ENCODE data around the gene ANKDD1B.
"Not testable (repeated sequence)": the region's sequence is repeated elsewhere in the genome, so short reads cannot be mapped to it uniquely, and the experiment has no call there.

The ANKDD1B gene

DNA sequence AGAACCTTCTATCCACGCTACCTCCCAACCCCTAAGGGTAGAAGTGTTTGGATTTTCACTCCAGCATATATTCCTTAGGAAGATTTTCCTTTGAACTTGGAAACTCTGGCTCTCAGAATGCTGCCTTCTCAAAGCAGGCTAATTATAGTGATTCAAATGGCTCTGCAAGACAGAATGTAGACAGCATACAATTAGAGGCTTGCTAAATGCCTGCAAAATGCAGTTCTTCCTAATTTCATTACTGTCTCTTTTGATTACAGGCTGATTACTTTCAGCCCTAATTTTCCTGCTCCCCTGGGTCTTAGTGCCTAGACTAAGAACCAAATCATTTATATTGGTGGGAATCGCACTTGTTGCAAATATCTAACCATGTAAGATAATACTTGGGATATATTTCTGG lies 50.8 kb downstream of the ANKDD1B start:
- DNase-seq (ENCODE audit: low read depth): no peak

DNA sequence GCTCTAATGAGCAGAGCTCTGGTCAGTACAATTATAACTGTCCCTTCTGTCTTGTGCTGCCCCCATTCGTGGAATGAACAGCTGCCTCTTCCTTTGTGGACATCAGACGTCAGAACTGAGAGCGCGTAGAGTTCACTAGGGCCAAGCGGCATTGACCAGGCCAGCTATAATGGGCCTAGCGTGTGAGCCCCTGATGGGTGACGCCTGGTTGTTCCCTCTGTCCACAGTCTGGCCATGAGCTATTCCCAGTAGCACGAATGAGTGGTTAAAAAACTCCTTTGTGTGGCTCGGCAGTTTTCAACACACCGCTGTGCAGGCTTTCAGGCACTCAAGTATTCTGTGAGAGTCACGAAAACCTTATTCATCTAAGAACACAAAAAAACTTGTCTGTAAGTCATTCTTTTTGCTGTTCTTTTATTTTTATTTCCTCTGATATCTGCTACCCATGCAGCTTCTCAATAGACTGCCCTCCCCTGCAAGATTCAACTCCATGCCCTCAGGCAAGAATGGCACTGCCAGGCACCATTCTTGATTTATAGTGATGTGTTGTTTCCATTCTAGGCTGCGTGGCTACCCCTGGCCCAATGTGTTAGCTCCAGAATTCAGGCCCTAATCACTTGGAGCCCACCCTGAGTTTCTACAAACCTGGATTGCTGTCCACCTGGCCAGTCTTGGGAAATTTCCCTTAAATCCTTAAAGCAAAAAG lies 52.5 kb downstream of the ANKDD1B start:
- DNase-seq (ENCODE audit: low read depth): no peak

DNA sequence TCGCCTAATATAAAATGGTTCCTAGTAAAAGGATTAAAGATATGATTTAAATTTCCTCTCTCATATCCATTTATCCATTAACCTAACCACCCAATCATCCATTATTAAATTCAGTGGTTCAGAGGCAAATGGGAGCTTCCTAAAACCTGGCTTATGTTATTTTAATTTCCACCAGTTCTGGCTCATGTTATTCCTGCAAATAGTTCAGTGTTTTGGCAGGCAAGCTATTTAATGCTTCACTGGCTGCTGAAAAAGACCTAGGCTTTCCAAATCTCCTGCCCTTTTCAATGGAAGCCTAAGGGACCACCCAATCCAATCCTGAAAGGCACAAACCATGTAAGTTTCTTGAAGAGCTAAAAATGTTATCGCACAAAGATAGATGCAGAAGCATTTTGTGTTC lies 53.7 kb downstream of the ANKDD1B start:
- no peak for DNase-seq (ENCODE audit: low read depth)

DNA sequence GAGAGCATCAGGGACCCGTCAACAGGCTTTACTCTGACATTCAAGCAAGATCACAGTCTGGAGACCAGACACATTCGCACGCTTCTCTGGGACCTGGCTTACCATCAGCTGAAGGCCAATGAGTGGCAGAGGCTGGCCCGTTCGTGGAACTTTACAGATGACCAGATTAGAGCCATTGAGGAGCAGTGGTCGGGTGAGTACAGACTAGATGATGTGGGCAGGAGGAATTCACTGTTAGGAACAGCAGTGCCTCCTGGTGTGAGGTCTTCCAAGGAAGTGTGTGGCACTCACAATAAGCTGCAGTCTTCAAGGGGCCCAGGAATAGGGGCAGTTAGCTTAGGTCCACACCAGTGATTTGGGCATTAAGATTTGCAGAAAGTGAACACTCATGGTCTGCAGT lies 55.5 kb downstream of the ANKDD1B start:
- DNase-seq (ENCODE audit: low read depth): no peak

DNA sequence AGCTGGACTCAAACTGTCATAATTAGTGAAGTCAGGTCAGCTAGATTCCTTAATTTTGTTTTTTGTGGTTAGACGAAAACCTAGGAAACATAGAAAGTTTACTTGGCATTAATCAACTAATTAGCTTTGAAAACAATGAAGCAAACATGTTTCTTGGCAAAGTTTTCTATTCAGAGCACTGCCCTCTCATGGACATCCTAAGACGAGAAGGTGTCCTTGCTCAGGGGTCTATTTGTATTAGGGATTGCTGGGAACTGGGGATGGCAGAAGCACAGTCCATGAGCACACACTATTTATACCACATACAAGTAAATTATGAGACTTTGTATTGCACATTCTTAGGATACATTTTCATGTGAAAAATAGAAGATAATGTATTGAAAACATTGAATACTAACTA lies 56.3 kb downstream of the ANKDD1B start:
- no peak for DNase-seq (ENCODE audit: low read depth)

DNA sequence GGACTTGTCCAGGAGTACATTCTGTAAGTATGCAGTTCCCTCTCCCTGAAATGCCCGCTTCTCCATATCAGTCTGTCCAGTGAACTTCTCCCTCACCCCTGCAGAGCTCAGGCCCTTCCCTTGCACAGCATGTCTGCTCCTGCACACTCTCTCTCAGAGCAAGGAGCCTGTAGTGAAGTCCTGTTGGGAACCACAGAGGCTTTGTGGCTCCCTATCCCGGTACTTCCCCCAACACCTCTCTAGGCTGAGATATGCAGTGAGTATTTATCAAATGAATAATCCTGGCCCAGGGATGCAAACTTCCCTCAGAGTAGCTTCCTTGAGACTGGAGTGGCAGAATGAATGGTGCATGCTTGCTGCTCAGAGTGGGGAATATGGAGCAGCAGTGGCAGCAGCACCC lies 57.2 kb downstream of the ANKDD1B start:
- DNase-seq (ENCODE audit: low read depth): no peak

DNA sequence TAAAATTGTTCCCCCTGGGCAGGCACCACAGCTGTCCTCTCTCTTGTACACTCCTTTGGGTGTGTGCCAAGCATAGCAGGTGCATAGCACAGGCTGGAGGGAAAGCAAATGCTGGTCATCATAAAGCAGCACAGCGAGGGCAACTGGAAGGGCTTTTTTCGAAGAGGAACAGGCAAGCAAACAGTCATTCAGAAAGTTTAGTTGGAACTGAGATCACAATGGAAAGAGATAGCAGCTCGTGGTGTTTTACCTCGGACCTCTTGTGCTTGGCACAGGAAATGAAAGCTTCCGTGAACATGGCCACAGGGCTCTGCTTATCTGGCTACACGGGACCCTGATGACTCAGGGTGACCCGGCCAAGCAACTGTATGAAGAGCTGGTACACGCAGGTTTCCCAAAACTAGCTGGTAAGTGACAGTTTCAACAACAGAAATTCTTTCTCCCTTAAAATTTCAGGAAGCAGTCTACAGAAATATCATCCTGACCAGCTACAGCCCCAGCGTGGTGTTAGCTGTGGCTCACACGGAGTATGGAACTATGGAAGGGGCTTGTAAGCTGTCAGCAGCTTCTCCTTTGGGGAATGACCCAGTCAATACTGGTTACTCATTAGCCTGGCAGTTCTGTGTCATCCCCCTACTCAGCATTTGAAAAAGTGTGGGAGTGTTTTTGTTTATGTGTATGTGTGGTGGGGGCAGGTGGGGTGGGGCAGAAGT lies 57.9 kb downstream of the ANKDD1B start:
- no peak for DNase-seq (ENCODE audit: low read depth)

DNA sequence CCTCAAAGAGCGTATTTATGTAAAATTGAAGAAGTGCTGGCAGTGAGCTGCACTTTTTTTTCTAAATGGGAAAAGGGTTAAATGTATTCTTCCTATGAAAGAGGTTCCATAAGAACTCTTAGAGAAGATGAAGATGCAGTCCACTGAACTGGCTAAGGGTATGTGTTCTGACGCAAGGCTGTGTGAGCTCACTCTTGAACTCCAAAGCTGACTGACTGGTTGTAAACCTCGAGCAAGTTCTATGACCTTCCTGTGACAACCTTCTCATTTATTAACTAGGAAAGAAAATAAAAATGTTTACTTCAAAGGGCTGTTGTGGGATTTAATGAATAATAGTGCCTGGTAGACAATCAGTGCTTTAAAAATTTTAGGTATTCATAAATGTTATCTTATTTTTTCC lies 59.3 kb downstream of the ANKDD1B start:
- no peak for DNase-seq (ENCODE audit: low read depth)

DNA sequence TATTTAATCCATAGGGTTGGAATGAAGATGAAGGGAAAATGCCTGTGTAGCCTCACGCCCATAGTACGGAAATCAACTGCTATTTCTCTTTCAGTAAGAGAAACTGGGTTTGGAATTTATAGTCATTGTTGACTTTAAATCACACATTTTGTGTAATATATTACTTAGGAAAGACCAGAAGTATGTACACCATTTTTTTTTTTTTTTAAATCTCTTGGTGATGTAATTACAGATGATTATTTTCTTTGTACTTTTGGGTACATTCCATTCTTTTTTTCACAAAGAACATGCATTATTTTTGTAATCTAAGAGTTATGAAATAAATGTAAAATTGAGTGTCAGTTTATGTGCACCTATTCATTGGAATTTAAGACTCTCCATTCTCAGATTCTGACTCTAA lies 60.3 kb downstream of the ANKDD1B start:
- no peak for DNase-seq (ENCODE audit: low read depth)

DNA sequence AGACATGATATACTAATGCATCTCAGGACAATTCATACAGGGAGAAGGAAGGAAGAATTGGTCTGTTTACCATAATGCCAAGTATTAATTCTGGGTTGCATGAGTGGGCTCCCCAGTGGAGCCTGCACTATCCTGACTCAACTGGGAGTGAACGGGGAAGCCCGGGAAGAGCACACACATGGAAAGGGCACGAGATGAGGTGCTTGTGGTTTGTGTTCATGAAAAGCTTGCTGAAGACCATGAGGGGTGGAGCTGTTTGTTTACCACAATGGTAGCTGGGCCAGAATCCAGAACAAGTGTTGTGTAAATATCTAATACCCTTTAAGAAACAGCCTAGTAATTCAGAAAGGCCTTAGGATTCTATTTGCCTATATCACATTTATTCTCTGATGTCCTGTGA lies 61.4 kb downstream of the ANKDD1B start:
- no peak for DNase-seq (ENCODE audit: low read depth)

DNA sequence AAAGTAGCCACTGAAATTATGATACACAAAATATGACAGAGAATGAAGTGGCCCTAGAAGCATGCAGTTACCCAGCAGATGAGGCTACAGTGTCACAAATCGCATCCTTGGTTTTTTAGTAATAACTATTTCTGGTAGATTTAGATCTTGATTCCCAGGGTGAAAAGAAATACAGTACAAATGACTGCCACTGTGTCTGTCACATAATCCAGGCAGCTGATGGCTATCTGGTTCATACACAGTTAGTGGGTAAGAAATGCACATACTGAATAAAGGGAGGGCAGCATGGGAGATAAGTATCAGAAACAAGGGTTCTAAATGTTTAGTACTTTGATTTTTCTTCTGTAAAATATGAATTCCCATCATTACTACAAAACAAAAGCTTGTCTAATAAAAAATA lies 64.5 kb downstream of the ANKDD1B start:
- no peak for DNase-seq (ENCODE audit: low read depth)

DNA sequence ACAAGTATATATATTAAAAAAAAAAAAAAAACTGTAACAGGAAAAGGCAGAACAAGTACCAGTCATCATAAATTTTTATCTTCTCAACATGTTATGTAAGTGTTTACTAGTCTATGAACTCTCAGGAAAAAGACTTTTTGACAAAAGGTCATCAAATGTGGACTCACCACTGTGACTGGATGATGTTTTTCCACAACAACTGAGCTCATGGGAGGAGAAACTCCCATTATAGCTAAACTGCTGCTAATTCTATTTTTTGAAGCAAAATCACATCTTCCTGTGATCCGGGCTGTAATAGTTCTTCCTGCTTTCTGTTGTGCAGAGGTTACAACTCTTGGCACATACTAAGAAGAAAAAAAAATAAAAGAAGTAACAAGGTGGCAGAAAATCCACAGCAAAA lies 66.4 kb downstream of the ANKDD1B start:
- no peak for DNase-seq (ENCODE audit: low read depth)

DNA sequence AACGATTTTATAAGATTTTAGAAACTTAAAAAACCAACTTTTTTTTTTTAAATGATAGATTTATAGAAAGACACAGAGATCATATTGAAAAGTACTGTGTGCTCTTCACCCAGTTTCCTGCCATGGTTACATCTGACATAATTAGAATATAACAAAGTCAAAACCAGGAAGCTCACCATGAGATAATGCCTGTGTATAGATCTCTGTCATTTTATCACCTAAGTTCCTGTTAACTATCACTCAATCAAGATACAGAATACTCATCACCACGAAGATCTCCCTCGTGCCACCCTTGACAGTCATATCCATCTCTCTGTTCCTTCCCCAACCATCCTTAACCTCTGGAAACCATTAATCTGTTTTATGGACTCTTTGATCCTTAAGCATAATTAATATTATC lies 66.9 kb downstream of the ANKDD1B start:
- no peak for DNase-seq (ENCODE audit: low read depth)

DNA sequence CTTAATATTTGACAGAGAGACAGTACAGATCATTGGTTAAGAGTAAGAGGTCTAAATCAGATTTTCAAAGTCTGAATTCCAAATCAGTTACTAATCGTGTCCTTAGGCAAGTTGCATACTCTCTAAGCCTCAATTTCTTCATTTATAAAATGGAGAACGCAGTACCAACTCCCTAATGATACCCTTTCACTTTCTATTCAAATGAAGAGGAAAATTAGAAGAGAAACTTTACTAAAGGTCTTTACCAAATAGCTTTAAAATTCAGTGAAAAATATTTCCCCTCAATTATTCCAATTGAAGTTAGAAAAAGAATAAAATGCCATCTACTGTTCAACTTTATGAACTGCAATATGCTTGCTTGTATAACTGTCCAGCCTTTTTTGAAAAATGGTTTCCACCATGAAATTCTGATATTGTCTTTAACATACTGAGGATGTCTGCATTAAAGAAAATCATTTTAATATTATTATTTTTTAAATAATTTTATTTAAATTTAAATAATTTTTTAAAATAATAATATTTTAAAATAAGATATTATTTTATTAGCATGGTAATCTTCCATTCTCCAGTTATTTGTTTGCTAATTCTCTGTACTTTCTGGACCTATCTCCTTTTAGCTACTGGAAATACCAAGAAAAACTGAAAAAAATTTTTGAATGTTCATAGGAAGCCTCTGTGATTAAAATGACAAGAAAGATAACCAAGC lies 70.0 kb downstream of the ANKDD1B start:
- no peak for DNase-seq (ENCODE audit: low read depth)

DNA sequence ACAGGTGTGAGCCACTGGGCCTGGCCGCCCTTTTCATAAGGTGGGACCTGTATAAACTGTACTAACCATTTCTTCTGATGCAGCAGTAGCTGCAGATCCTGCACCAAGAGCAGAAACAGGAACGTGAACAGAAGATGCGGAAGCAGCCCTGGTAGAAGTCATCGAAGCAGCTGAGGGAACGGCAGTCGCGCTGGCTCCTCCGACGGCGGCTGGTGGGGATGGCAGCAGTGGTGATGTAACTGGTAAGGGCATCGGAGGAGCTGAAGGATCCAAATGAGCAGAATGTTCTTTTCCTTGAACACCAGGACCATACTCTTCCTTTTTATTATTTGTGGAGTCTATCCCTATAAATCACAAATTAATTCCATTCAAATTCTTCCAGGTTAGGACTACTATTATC lies 73.9 kb downstream of the ANKDD1B start:
- DNase-seq (ENCODE audit: low read depth): no peak

DNA sequence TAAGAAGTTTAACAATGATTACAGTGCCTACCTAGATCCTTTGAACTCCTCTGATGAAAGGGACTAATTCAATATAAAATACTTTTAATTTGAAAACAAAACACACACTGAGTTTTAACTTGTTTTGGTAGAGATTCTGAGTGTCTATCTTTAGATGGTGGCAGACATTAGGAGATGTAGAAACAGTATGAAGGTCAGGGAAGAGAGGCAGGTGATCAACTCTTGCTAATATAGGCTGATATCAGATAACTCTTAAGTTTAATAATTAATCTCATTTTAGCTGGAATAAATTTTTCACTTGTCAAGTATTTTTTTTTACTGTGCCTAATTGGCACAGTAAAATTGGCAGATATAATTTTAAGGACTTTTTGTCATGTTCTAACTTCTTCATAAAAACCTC lies 75.2 kb downstream of the ANKDD1B start:
- DNase-seq (ENCODE audit: low read depth): no peak

DNA sequence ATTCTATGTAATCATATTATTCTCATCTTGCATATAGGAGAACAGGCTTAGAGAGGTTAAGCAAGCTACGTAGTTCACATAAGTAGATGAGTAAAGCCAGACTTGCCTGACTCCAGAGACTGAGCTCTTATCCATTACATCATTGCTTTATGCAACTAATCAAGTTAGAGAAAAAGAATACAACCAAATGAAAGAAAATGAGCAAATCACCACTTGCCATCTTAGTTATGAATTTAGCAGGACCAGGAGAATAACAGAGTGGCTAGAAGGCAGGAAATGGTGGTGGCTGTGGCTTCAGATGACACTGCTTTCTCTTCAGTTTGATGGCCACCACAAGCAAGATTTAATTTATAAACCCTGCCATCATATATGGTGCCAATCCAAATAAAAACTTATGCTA lies 79.4 kb downstream of the ANKDD1B start:
- no peak for DNase-seq (ENCODE audit: low read depth)

DNA sequence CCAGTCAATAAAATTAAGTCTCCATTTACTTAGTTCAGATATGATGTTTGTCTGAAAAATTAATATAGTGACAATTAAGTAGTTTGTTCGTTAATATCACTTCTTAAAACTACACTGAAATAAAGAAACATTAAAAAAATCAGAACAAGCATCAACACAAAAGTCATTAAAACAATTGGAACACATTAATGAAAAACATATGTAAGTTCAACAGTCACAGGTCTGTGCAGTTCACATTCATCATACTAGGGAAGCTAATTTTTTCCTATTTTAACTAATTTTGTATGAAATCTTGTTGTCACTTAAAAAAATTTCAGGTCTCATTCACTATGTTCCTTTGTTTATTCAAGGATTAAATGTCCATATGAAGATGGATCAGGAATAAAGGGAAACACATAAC lies 83.5 kb downstream of the ANKDD1B start:
- DNase-seq (ENCODE audit: low read depth): no peak

DNA sequence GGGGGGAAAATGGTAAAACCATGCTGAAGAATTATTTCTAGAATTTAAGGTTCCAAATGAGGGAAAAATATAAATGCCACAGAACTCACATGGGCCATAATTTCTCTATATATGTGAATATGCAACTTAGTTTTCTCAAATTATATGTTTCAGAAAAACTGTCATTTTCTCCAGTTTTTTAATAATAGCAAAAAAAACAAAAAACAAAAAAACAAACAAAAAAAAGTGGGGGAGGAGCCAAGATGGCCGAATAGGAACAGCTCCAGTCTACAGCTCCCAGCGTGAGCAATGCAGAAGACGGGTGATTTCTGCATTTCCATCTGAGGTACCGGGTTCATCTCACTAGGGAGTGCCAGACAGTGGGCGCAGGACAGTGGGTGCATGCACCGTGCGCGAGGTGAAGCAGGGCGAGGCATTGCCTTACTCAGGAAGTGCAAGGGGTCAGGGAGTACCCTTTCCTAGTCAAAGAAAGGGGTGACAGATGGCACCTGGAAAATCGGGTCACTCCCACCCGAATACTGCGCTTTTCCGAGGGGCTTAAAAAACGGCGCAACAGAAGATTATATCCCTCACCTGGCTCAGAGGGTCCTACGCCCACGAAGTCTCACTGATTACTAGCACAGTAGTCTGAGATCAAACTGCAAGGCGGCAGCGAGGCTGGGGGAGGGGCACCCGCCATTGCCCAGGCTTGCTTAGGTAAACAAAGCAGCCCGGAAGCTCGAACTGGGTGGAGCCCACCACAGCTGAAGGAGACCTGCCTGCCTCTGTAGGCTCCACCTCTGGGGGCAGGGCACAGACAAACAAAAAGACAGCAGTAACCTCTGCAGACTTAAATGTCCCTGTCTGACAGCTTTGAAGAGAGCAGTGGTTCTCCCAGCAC lies 84.5 kb downstream of the ANKDD1B start:
- DNase-seq (ENCODE audit: low read depth): not testable (repeated sequence)

DNA sequence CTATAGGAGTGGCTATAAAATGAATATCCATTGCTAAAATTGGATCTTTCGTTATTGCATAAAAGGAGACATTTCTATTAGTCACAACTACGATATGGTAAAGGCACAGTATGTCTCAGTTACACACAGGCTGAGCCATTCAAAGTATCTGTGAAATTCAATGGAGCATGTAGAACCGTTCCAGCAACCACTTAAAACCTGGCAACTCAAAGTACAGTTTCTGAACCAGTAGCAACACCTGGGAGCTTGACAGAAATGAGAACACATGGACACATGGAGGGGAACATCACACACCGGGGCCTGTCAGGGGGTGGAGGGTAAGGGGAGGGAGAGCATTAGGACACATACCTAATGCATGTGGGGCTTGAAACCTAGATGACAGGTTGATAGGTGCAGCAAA lies 90.6 kb downstream of the ANKDD1B start:
- DNase-seq (ENCODE audit: low read depth): no peak

DNA sequence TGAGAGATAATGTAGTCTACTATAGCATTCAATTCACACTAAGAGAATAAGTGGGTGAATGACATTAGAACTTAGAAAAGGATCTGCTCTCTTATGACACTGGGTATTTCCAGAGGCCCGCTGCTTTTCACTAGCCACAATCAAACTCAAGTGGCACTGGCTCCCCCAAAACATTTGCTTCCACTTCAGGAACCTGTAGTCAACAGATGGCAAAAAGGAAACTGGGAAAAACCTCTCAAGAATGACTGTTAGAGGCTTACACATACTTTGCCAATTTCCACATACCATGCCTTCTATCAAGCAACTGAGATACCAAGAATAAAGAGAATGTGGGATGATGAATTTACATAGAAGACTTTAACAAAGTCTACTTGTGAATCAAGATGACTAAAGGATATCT lies 94.8 kb downstream of the ANKDD1B start:
- DNase-seq (ENCODE audit: low read depth): no peak

DNA sequence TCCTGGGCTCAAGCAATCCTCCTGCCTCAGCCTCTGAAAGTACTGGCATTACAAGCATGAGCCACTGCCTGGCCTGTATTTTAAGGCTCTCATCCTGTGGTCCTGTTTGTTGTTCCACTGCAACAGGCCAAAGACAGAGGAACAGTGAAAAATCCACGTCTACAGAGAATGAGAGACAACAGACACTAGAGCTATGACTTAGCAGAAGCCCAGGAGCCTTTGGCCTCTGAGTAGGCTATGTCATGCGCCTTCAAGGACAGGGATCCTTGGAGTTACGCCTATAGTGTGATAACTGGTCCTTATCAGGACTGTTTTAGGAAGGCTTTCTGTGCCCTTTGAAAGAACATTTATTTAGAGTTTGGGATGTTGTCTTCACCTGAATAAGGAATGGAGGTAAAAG lies 95.5 kb downstream of the ANKDD1B start:
- no peak for DNase-seq (ENCODE audit: low read depth)

Data from T-helper 22 cell (primary cell).